ENCODE measurements around the gene NFYA. TPM values are rescaled to one million over a fixed set of nuclear protein-coding genes. Genes with fewer than 3 reads are reported as not detected.
A peak's percentile ranks its signal among the peaks of the same experiment; 100 is the strongest.

The NFYA gene
- total RNA-seq, 1 donor from 2014 or later = 21.0 TPM

DNA sequence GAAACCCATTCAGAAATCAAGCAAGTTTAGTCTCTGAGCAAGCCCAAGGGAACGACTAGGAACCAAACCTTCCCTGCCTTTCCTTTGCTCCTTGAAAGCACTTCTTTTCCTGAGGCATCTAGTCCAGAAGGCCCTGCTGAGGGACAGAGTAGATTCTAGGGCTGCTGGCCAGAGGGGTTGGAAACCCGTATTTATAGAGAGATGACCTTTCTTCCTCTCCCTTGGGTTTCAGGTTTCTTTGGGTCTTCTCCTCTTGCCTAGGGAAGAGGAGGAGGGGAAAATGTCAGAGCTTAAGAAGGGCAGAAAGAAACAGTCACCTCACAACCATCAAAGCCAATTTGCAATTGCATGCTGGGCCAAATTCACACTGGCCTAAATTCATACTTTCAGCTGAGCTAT lies 14.0 kb upstream of the NFYA start:
- Histone ChIP-seq H3K36me3 (peaks cover 8% of the 10 kb centered on the region), H3K27ac (no peak overlapping the region), H3K27me3 (ENCODE audit: low read depth) (no peaks in the 10 kb centered on the region), H3K4me1 (peaks cover 12% of the 10 kb centered on the region), H3K9me3 (no peaks in the 10 kb centered on the region), H3K4me3 (no peak overlapping the region)
- TF ChIP-seq, protein P1, sequence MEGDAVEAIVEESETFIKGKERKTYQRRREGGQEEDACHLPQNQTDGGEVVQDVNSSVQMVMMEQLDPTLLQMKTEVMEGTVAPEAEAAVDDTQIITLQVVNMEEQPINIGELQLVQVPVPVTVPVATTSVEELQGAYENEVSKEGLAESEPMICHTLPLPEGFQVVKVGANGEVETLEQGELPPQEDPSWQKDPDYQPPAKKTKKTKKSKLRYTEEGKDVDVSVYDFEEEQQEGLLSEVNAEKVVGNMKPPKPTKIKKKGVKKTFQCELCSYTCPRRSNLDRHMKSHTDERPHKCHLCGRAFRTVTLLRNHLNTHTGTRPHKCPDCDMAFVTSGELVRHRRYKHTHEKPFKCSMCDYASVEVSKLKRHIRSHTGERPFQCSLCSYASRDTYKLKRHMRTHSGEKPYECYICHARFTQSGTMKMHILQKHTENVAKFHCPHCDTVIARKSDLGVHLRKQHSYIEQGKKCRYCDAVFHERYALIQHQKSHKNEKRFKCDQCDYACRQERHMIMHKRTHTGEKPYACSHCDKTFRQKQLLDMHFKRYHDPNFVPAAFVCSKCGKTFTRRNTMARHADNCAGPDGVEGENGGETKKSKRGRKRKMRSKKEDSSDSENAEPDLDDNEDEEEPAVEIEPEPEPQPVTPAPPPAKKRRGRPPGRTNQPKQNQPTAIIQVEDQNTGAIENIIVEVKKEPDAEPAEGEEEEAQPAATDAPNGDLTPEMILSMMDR (IDR thresholded peaks at IDR 0.05) = no peak
- intact Hi-C loops (cut with DNase I) = no loop called here
- no peak for ATAC-seq
- DNase-seq = no peak

DNA sequence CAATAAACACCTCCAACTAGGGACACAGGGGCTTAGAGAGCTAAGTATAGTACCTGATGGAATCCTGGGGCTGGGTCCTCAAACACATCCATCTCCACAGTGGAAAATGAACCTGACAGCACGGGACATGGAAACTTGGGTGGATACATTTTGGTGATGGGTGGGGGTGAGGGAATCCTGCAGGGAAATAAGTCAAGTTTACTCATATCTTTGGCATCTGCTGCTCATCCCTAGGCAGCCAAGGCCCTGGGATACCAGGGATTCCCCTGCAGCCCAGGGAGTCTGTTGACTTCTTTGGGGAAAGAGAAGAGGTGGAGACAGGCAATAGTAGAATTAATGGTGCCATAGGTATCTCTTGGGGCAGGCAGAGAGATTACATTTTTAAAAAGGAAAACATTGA lies 13.2 kb upstream of the NFYA start:
- no peak for ATAC-seq
- no peak overlapping the region for H3K4me3 ChIP-seq
- H3K27me3 ChIP-seq (ENCODE audit: low read depth) = no peaks in the 10 kb centered on the region
- intact Hi-C loops (cut with DNase I) = no loop called here
- DNase-seq = no peak
- TF ChIP-seq, protein P1 (IDR thresholded peaks at IDR 0.05) = no peak
- peaks cover 12% of the 10 kb centered on the region for H3K4me1 ChIP-seq
- H3K27ac ChIP-seq = no peak overlapping the region
- H3K36me3 ChIP-seq = peaks cover 16% of the 10 kb centered on the region
- H3K9me3 ChIP-seq = no peaks in the 10 kb centered on the region

DNA sequence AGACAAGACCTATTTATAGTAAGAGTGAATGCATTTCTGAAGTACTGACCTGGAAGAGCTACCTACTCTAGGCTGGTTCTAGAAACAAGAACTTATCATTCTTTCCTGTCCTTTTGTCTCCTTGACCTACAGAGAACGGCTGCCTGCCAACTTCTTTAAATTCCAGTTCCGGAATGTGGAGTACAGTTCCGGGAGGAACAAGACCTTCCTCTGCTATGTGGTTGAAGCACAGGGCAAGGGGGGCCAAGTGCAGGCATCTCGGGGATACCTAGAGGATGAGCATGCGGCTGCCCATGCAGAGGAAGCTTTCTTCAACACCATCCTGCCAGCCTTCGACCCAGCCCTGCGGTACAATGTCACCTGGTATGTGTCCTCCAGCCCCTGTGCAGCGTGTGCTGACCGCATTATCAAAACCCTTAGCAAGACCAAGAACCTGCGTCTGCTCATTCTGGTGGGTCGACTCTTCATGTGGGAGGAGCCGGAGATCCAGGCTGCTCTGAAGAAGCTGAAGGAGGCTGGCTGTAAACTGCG lies 11.5 kb upstream of the NFYA start:
- H3K27ac ChIP-seq = no peak overlapping the region
- DNase-seq (no peak), ATAC-seq (peak; percentile 51 to 54)
- peaks cover 12% of the 10 kb centered on the region for H3K4me1 ChIP-seq
- H3K36me3 ChIP-seq = peaks cover 32% of the 10 kb centered on the region
- H3K27me3 ChIP-seq (ENCODE audit: low read depth) = no peaks in the 10 kb centered on the region
- TF ChIP-seq, protein P1 (IDR thresholded peaks at IDR 0.05) = no peak
- H3K4me3 ChIP-seq = no peak overlapping the region
- intact Hi-C loops (cut with DNase I) = no loop called here
- no peaks in the 10 kb centered on the region for H3K9me3 ChIP-seq

DNA sequence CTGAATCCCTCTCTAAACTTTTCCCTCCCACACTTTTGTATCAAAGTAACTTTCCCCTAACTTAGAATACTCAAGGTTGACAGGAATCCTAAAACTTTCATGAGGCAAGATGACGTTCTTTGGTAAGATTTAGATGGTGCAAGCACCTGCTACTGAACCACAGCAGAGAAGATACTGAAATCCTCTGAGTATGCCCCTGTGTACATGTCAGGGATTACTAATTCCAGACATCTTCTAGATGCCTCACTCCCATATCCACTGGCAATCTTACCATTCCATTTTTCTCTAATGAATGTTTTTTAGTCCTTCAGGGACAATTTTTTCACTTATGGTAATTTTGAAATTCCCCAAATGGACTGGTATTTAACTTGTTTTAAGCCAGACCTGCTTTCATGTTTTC lies 10.7 kb upstream of the NFYA start:
- no peak overlapping the region for H3K27ac ChIP-seq
- intact Hi-C loops (cut with DNase I) = no loop called here
- no peaks in the 10 kb centered on the region for H3K27me3 ChIP-seq (ENCODE audit: low read depth)
- H3K36me3 ChIP-seq = peaks cover 36% of the 10 kb centered on the region
- H3K4me3 ChIP-seq = no peak overlapping the region
- TF ChIP-seq, protein P1 (IDR thresholded peaks at IDR 0.05) = no peak
- ATAC-seq (no peak), DNase-seq (no peak)
- H3K4me1 ChIP-seq = peaks cover 17% of the 10 kb centered on the region
- no peaks in the 10 kb centered on the region for H3K9me3 ChIP-seq

DNA sequence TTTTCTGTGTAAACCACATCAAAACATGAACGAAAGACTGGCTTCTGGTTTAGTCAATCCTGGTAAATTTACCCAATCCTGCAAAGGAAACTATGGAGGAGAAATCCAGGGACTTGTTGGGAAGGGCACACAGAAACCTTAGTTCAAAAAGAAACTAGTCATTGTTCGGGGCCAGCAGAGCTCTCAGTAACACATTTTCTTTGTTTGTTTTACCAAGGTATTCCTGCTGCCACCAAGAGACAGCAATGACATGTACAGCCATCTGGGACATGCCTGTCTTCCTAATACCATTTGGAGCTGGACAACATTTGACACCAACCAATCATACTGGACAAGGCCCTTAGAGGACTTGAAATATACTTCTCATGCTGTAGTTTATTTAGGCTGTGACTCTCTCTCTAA lies 8.9 kb upstream of the NFYA start:
- intact Hi-C loops (cut with DNase I) = no loop called here
- TF ChIP-seq, protein P1 (IDR thresholded peaks at IDR 0.05) = no peak

More for the DNA sequence above, 8.9 kb upstream of the NFYA start:
- no peak for DNase-seq
- Histone ChIP-seq H3K36me3 (peaks cover 53% of the 10 kb centered on the region), H3K27me3 (ENCODE audit: low read depth) (no peaks in the 10 kb centered on the region), H3K27ac (no peak overlapping the region), H3K4me3 (no peak overlapping the region), H3K4me1 (peaks cover 18% of the 10 kb centered on the region), H3K9me3 (no peaks in the 10 kb centered on the region)
- no peak for ATAC-seq

Measured in lower lobe of right lung (tissue), 2 donors.